ENCODE measurements around the gene HSPA12A. TPM values are rescaled to one million over a fixed set of nuclear protein-coding genes. Genes with fewer than 3 reads are reported as not detected.

Gene HSPA12A
- polyA plus RNA-seq, 1 donor (not counting 4 experiments of a cell fraction or from before 2014, with no cell fraction given) = 8.1 TPM

- TF ChIP-seq CTCF (optimal IDR thresholded peaks at IDR 0.05 in 1 of 3, IDR thresholded peaks at IDR 0.05 in 1 of 3, conservative IDR thresholded peaks at IDR 0.05 in 1 of 3; ENCODE audit: extremely low read depth in 1 of 3, insufficient read depth in 2 of 3, low read length in 3 of 3) = no peak
- no peak for TF ChIP-seq EZH2 (IDR thresholded peaks at IDR 0.05; ENCODE audit: low read length)
- Histone ChIP-seq H3K4me1 (ENCODE audit: control insufficient read depth, extremely low read depth, insufficient read depth, low read length) (no peaks in the 10 kb centered on the region), H4K20me1 (ENCODE audit: control insufficient read depth, extremely low read depth, insufficient read depth, low read length) (no peaks in the 10 kb centered on the region), H3K27ac (ENCODE audit: control insufficient read depth, insufficient read depth, low read length) (no peak overlapping the region), H3K27me3 (ENCODE audit: control insufficient read depth, extremely low read depth, insufficient read depth, low read length) (no peaks in the 10 kb centered on the region), H3K4me2 (ENCODE audit: control insufficient read depth, extremely low read depth, insufficient read depth, low read depth, low read length) (no peak overlapping the region), H3K79me2 (ENCODE audit: control insufficient read depth, insufficient read depth, low read length) (no peaks in the 10 kb centered on the region), H3K9me3 (ENCODE audit: control insufficient read depth, low read depth, low read length) (no peaks in the 10 kb centered on the region), H3K4me3 (ENCODE audit: control insufficient read depth in 2 of 3, extremely low read depth in 1 of 3, insufficient read depth in 2 of 3, low read depth in 1 of 3, low read length in 3 of 3) (no peak overlapping the region), H3K36me3 (ENCODE audit: control insufficient read depth in 2 of 2, extremely low read depth in 1 of 2, insufficient read depth in 2 of 2, low read length in 2 of 2) (peaks cover 0 to 5% of the 10 kb centered on the region in 2 experiments), H3K9me1 (ENCODE audit: control insufficient read depth, extremely low read depth, insufficient read depth, low read length) (no peaks in the 10 kb centered on the region), H2AFZ (ENCODE audit: control insufficient read depth, low read length) (no peak overlapping the region), H3K9ac (ENCODE audit: control insufficient read depth, extremely low read depth, insufficient read depth, low read length) (no peak overlapping the region)
- DNase-seq (ENCODE audit: low read depth, low spot score) (no peak), FAIRE-seq (no peak)
- dilution Hi-C loops (cut with MboI; ENCODE audit: extremely low pct_ligation_motif_present, low sequenced_read_pairs) = no loop called here
Measured at GRCh38 chr10:116706281-116706680, 36.1 kb downstream of the HSPA12A start.

GRCh38 chr10:116705498-116705897 is 36.9 kb downstream of the HSPA12A start:
- H3K9ac ChIP-seq (ENCODE audit: control insufficient read depth, extremely low read depth, insufficient read depth, low read length) = no peak overlapping the region
- H3K27me3 ChIP-seq (ENCODE audit: control insufficient read depth, extremely low read depth, insufficient read depth, low read length) = no peaks in the 10 kb centered on the region
- no peak for FAIRE-seq
- H3K4me1 ChIP-seq (ENCODE audit: control insufficient read depth, extremely low read depth, insufficient read depth, low read length) = no peaks in the 10 kb centered on the region
- no peak overlapping the region for H3K4me2 ChIP-seq (ENCODE audit: control insufficient read depth, extremely low read depth, insufficient read depth, low read depth, low read length)
- H3K27ac ChIP-seq (ENCODE audit: control insufficient read depth, insufficient read depth, low read length) = no peak overlapping the region
- TF ChIP-seq EZH2 (IDR thresholded peaks at IDR 0.05; ENCODE audit: low read length) (no peak), CTCF (optimal IDR thresholded peaks at IDR 0.05 in 1 of 3, IDR thresholded peaks at IDR 0.05 in 1 of 3, conservative IDR thresholded peaks at IDR 0.05 in 1 of 3; ENCODE audit: extremely low read depth in 1 of 3, insufficient read depth in 2 of 3, low read length in 3 of 3) (no peak)
- H2AFZ ChIP-seq (ENCODE audit: control insufficient read depth, low read length) = no peak overlapping the region
- no peaks in the 10 kb centered on the region for H3K9me1 ChIP-seq (ENCODE audit: control insufficient read depth, extremely low read depth, insufficient read depth, low read length)
- no peaks in the 10 kb centered on the region for H4K20me1 ChIP-seq (ENCODE audit: control insufficient read depth, extremely low read depth, insufficient read depth, low read length)
- peaks cover 0 to 5% of the 10 kb centered on the region in 2 experiments for H3K36me3 ChIP-seq (ENCODE audit: control insufficient read depth in 2 of 2, extremely low read depth in 1 of 2, insufficient read depth in 2 of 2, low read length in 2 of 2)
- dilution Hi-C loops (cut with MboI; ENCODE audit: extremely low pct_ligation_motif_present, low sequenced_read_pairs) = no loop called here
- H3K9me3 ChIP-seq (ENCODE audit: control insufficient read depth, low read depth, low read length) = no peaks in the 10 kb centered on the region
- H3K79me2 ChIP-seq (ENCODE audit: control insufficient read depth, insufficient read depth, low read length) = no peaks in the 10 kb centered on the region
- H3K4me3 ChIP-seq (ENCODE audit: control insufficient read depth in 2 of 3, extremely low read depth in 1 of 3, insufficient read depth in 2 of 3, low read depth in 1 of 3, low read length in 3 of 3) = no peak overlapping the region
- no peak for DNase-seq (ENCODE audit: low read depth, low spot score)

Data from keratinocyte (primary cell).